Stimulated activated naive CD4-positive, alpha-beta T cell treated with Interleukin-2 at 50 U/mL for 16 hours (primary cell): ENCODE measurements around the gene MEFV.
A peak's percentile ranks its signal among the peaks of the same experiment; 100 is the strongest.

Source experiments
- DNase-seq: peaks from one replicate; lab custom pipeline; 2025; lab: John Stamatoyannopoulos, UW

MEFV gene

DNA sequence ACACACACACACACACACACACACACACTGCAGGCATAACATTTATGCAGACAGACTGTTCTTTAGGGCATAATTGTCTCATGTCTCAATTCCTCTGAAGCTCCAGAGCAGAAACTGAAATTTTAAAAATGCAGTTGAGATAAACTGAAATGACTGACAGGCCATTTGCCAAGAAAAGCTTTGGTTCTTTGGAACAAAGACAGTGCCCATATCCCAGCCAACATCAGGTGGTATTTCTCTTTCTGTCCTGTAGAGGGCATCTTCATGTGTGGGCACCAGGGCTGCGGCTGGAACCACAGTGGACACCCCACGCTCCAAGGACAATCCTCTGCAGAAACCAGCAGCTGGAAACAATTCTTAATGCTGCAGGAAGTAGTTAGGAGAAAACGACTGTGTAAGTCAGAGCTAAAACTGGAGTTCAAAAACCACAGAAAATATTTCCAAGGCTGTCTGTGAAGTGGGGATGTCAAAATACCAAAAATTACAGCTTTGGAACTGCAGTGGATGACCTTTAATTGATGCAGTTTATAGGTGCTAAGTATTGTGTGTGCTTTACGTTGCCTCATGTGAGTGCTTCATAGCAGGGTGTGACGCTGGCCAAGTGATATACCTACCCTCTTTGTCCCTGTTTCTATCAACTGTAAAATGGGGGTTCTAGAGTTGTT, 10.6 kb upstream of the MEFV start:
- DNase-seq = no peak

DNA sequence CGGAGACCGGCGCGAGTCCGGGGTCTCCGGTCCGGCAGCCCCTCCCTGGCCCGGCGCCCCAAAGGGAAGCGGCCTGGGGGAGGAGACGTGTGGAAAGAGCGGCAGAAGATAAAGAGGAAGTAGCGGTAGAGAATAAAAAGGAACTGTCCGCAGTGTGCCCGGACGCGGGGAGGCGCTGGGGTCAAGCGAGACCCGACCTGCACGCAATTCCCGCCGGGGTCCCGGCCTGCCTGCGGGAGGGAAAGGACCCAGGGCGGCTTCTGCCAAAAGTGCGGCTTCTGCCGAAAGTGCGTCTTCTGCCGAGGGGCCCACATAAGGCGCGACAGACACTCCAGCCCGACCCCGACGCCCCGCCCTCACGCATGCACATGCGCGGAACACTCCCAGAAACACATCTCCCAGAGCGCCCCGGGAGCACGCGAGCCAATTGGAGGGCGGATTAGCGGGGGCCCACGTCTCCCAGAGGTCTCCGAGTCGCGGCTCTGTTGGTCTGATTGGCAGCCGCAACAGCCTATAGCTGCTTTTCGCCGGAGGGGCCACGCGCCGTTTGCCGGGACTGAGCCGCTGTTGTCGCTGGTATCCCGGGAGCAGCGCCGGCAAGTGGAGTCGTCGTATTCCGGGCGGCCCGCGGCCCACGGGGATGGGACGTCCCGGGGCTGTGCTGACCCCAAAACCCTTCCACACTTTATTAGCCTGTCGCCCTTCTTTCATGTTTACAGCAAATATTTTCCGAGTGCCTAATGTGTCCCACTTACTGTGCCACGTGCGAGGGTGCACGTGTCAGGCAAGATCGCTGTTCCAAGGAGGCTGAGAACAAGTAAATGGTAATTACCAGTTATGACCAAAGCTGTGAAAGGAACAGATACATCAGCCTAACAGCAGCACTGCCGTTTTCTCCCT, 8.0 kb upstream of the MEFV start:
- peak; percentile 99 for DNase-seq

DNA sequence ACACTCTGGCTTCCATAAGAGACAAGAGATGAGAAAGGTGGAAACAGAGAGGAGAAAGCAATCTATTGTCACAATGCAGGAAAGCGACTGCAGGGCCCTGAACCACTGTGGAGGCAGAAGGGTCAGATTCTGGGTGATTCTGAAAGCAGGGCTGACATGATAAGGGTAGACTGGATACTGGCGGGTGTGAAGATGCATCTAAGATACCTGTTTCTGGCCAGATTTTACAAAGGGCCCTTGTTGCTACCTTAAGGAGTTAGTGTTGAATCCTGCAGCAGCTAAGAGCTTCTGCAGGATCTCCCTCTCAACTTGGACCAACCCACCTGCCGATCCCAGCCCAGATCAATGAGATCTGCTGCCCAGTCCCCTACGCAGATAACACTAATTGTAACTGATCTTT, 6.1 kb upstream of the MEFV start:
- no peak for DNase-seq

DNA sequence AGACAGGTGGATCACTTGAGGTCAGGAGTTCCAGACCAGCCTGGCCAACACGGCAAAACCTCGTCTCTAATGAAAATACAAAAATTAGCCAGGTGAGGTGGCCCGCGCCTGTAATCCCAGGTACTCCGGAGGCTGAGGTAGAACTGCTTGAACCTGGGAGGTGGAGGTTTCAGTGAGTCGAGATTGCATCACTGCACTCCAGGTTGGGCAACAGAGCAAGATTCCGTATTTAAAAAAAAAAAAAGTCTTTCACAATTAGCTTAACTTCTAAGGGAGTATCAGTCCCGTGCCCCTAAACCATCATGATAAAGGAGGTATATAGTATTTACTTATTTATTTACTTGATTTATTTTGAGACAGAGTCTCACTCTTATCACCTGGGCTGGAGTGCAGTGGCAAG, 3.4 kb upstream of the MEFV start:
- no peak for DNase-seq

DNA sequence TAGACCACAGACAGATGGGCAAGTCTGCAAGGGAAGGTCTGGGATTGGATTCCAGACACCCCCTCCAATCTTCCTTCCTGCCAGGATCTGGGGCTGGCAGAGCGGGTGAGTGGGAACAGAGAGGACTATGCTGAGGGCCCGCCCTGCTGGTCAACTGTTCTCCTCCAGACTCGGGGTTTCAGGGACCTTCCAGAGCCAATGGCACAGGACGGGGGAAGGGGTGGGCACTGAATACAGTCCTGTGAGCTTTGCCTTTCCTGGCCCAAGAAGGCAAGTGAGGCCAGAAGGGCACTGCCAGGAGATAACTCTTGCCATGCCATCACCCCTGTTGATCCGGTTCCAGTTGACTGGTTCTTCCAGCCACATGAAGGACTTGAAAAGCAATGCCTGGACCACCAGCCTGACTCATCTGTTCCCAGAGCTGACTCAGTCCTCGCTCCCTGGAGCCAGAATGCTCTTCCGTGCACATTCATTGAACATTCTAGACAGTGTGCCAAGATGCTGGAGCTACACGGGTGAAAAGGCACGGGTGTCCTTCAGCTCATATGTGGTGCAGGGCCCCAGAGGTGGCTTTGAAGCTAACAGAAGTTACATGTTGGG, 533 bp upstream of the MEFV start:
- DNase-seq = no peak

DNA sequence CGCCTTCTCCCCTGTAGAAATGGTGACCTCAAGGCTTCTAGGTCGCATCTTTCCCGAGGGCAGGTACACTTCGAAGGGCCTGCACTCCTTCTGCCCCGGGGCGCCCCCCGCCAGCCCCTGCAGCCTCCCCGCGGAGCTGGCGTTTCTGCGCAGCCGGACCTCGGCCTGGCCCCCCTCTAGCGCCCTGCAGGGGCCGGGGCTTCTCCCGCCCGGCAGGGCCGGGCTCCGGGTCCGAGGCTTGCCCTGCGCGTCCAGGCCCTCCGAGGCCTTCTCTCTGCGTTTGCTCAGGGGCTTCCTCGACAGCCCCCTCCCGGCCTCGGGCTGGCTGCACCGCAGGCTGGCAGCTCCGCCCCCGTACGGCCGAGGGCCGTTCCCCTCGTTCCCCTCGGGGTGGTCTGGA, 2.1 kb downstream of the MEFV start:
- no peak for DNase-seq

DNA sequence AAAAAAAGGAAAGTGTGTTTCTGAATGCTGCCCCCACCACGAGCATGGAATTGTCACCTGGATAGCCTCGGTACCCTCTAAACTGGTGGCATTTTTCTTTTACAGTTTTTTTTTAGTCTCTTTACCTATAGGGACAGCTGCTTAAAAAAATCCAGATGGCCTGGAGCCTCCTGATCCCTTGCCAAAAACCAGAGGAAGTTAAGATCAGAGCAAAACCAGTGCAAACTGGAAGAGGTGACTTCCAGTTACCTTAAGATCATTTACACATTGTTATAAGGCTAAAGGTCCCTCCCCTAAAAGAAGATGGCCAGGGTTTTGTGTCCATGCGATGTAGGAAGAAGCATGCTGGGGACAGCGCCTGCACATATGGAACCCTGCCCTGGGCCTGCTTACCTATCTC, 3.5 kb downstream of the MEFV start:
- no peak for DNase-seq

DNA sequence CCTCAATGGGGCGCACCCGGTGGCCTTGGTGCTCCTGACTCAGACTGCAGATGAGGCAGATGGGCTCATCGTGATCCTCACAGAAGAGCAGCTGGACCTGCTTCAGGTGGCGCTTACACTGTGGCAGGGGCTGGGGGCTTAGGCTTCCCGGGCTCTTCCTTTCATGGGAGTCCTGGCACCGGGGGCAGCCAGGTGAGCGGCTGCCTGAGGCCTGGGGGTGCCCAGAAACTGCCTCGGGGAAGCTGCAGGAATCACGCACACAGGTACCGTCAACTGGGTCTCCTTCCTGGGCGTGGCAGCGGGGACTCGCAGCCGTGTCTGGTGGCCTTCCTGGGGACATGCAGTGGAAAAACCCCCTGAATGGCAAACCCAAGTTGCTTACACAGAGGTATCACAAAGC, 7.0 kb downstream of the MEFV start:
- no peak for DNase-seq

DNA sequence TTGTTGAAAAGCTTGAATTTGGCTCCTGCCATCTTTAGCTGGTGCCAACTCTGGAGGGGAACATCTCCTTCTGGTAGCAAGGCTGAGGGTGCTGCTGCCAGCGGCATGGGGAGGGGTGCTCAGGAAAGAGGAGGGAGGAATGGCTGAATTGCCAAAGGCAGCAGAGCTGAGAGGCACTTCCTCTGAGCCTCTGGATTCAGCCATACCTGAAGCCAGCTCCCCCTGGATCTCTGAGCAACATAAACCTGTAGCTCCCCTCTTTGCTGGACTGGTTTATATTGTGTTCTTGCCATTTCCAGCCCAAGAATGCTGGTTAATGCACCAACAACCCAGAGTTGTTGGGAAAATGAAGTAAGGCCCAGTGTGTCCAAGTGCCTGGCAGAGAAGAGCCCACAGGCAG, 7.4 kb downstream of the MEFV start:
- DNase-seq = no peak

DNA sequence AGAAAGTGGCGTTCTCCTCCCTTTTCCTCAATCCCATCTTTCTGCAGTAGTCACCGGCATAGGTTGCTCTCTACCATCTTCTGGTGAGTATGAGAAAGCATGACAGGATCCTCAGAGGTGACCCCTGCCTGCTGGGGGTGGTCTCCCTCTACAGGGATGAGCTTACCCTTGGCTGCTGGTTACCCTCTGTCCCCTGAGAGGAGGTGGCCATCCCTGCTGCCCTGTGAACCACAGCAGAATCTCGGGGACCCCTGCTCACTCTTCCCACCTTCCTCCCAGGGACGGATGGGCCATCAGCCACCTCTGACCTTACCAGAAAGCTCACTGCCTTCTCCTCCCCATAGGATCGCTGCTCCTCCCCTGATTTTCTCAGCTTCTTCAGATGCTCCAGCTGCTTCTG, 7.8 kb downstream of the MEFV start:
- no peak for DNase-seq

DNA sequence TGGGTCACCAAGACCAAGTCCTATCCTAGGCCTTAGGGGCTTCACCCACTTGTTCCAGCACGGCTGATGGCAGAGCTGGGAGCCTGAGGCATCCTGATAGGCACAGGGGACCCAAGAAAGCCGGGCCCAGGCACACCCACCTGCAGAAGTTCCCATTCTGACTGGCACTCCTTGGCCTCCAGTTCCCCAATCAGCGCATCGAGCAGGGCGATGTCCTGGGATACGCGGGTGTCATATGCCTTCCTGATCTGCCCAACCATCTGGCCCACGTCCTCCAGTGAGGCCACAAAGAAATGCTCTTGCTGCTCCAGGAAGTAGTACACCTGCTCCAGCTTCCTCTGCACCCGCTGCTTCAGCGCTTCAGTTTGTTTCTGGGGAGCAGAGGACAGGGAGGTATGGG, 9.6 kb downstream of the MEFV start:
- no peak for DNase-seq

DNA sequence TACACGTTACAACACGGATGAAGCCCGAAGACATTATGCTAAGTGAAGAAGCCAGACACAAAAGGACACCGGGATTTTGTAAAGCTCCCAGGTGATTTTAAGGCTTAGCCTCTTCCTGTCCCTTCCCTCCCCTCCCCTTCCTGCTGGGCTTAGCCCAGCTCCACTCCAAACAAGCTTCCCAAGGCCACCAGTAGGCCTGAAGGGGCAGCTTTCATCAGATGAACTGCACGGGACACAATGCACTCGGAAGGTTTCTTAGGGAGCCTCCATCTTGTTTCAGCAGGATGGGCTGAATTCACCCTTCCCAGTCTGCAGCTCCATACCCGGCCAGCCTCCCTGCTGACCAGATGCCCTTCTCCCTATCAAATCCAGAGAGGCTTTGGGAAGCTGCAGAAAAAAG, 10.4 kb downstream of the MEFV start:
- DNase-seq = no peak

DNA sequence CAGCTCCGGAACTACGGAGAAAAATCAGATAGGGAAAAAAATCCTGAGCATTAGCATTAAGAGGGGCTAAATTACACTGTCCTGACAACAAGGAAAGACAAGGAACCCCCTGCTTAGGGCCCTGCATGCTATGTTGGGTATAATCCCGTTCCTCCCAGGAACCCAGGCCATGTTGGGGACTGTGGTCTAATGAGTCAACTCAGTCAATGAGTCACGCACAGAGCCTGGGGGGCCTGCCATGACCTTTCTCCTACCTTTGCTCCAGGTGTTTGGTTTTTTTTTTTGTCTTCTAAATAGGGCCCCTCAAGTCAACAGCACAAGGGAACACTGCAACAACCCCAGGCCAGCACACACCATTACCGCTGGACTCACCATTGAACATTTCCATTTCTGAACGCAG, 12.6 kb downstream of the MEFV start:
- DNase-seq = no peak

DNA sequence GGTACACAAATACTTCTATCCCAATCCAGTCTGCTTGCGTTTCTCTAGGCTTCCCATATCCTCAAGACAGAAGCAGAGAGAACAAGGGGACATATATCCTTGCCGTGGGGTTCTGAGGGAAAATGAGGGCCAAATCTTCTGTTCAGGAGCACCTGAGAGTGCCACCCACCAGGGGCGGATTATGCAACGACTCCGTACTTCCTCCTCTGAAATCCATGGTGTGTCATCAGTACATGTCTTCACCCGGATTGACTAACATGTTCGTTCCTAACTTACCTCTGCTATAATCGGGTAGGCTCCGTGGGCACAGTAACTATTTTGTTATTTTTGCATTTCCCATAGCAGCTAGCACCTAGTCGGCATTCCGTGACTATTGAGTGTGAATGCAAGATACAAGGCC, 13.7 kb downstream of the MEFV start:
- no peak for DNase-seq

DNA sequence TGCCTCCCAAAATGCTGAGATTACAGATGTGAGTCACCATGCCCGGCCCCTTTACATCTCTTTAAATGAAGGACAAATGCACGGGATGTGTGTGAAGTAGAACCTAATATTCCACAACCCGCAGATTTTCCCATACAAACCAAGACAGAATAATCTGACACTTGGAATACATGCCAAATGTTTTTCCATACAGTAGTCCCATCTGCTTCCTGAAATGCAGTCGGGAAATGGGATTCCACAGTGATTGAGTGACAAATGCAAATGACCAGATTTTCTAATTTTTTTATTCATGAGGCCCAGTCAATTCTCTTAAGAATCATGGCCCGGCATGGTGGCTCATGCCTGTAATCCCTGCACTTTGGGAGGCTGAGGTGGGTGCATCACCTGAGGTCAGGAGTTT, 14.7 kb downstream of the MEFV start:
- DNase-seq = no peak

DNA sequence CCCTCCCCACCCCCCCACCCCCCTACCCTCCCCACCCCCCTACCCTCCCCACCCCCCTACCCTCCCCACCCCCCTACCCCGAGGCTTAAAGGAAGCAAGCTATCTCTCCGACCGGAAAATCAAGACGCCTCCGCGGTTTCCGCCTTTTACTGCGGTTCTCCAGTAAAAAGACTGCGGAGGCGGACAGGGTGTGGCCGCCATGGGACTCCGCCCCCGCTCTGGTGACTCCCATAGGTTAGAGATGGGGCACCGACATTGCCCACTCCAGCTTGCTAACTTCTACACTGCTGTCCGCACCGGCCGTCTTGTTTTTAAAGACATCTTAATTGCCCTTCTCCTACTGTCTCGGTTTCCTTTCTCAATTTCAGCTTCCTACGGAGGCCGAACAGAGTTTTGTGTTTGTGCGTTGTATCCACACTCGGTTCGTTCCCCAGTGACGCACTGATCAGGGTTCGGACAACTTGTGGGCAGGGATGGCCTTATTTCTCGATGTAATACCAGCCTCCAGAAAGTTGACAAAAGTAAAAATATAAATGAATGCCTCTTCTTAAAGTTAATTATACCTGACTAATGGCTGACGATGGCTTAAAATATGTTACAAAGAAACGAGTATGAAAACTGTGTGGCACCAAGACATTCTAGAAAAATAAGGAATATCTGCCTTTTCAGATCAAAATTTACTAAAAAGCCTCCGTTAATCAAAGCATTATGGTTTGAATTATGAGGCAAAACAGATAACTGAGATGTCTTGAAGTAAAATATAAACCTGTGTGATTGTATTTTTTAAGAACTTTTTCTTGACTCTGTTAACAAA, 20.4 kb downstream of the MEFV start:
- peak; percentile 38 for DNase-seq

DNA sequence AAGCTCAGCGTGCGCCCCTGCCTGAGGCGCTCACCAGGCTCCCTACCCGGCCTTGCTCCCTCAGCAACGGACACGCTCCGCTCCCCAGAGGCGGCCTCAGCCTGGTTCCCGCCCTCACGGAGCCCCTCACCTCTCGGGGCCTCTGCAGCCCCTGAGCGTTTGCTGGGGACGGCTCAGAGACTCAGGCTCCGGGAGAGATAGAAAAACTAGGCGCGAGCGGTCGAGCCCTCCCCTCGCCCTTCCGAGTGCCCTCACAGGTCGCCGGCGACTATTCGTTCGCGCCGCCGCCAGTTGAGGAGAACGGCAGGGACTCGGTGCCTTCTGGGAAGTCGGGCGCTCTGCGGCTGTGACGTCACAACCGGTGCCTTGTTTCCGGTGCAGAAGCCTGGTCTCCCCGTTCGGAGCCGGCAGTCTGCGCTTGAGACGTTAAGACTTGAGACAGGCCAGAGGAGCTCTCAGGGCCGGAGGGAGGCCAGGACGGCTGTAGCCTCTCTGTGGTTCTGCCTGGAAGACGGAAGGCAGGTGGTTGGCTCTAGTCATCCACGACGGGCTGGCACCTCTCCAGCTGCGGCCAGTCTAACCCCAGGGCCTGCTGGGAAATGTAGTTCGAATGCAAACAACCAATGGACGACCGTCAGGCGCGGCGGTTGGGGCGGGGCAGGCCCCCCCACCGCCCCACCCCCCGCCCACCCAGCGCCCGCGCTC, 21.4 kb downstream of the MEFV start, which contains the start of gene ZNF200:
Gene ZNF200 (minus strand): TSS at position 302 of the 705 bp plus-strand sequence. CDS start 1,403 bp downstream, outside the sequence.
- peak; percentile 92 for DNase-seq

DNA sequence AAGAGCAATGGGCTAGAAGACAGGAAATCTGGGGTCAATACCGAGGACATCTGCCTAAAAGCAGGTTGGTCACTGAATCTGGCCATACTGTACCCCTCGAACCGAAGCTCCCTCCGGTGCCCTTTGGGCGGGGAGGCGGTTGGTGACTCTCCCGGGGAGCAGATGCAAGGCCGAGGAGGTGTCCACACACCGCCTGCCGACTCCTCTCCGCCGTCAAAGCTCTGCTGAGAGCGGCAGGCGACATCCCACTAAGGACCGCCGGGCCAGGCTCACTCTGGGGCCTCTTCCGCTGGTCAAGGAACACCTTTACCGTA, 21.9 kb downstream of the MEFV start:
- no peak for DNase-seq

DNA sequence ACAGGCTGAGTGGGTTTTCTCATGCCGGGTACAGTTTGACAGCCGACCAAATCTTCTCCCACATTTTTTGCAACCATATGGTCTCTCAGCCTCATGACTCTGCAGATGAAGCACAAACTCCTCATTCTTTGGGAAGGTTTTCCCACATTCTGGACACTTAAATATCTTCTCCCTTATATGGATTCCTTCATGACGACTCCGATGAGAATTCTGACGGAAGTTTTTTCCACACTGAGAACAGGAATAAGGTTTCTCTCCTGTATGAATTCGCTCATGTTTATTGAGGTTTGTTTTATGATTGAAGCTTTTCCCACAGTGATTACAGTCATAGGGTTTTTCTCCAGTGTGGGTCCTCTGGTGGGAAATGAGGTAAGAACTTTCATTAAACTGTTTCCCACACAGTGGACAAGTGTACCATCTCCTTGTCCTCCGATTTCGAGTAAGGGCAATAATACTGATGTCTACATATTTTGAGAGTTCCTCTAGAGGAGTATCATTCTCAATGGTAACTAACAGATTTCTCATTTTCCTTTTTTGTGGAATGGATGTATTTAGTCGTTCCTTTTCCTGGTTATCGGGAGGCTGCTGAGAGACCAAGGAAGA, 32.4 kb downstream of the MEFV start:
- DNase-seq = no peak

DNA sequence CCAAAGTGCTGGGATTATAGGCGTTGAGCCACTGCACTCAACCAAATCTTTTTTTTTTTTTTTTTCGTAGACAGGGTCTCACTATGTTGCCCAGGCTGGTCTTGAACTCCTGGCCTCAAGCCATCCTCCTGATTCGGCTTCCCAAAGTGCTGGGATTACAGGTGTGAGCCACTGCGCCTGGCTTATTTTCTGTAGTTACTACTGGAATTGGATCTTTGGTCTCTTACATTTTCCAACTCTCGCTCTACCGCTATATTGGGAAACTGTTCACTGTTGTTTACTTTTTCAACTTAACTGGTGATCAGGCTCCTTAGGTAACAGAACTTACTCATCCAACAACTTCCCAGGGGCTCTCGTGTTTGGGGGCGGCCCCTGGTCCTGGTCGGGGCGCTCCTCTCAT, 35.6 kb downstream of the MEFV start:
- DNase-seq = no peak

DNA sequence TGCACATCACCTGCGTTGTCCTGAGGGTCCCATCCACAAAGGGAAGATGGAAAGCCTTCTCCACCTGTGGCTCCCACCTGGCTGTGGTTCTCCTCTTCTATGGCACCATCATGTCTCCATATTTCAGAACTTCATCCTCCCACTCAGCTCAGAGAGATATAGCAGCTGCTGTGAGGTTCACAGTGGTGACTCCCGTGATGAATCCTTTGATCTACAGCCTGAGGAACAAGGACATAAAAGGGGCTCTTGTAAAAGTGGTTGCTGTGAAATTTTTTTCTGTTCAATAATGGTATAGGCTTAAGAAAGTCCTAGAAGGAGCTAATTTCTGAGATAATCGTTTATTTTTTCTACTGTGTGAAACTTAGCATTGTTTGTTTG, 40.2 kb downstream of the MEFV start:
- DNase-seq = no peak
